DMS 273 treated with DMSO at 0.1 percent for 48 hours (cell line): ENCODE measurements around the gene VPS8.

Experiments
- DNase-seq: peaks from one replicate; lab custom pipeline; 2025; lab: John Stamatoyannopoulos, UW

VPS8 gene

DNA sequence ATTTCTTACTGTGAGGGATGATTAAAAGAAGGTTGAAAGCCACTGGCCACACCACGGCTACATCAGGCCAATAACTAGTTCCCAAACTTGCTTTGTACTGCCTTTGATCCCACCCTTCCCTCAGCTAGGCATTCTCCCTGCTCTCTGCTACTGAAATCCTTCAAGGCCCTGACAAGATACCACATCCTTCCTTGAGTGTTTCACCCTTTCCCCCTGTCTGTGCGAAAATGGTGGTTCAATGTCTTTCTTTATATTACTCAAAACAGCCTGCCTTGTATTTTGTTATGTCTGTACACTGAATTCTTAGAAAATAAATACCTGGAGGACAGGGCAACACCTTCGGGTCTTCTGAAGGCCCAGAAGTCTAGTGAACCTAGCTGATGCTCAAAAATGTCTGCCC lies 932 bp upstream of the VPS8 start:
- no peak for DNase-seq

DNA sequence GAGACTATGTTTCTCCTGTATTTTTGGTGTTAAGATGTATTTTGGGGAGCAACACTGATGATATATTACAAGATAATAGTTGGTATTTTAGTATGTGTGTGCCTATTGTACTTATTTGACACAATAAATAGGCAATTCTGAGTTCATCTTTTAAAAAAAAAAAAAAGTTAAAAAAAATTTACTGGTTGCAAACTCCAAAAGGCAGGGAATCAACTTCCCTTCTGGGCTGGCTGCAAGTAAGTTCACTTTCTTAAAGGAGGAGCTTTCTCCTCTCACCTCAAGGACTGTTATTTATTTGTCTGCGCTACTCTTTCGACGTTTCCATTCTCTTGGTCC lies 335 bp upstream of the VPS8 start:
- DNase-seq, result no peak

DNA sequence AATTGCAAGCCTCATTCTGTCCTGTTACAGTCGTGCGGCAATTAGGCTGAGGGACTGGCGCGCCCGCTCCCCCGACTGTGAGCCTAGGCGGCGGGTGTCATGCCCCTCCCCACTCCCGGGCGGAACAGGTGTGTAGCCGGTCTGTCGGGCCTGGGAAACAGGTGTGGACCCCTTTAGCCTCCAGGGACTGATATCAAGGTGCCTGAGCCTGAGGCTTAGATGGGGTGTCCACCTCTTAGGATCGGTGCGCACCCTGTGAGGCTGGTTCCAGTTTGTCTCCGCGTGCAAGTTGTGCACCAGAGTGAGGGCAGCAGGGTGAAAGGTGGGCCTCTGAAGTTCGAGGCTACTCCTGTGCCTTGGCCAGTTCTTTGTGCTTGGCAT lies 686 bp downstream of the VPS8 start:
- no peak for DNase-seq

DNA sequence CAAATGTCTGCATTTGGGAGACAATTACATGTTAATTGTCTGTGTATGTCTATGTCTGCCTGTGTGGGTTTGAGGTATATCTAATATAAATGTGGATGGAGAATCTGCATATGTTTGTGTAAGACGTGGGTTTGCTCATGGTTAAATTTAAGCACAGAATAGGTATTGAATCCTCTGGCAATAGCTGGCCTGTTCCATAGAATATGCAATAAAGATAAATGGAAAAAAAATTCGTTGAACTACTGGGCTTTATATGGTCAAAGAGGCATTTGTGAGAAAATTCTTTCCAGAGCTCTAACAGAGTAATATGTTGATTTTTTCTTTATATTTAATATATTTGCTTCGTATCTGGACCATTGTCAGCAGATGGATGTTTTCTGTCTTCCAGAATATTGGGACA lies 1.4 kb downstream of the VPS8 start:
- DNase-seq, result no peak

DNA sequence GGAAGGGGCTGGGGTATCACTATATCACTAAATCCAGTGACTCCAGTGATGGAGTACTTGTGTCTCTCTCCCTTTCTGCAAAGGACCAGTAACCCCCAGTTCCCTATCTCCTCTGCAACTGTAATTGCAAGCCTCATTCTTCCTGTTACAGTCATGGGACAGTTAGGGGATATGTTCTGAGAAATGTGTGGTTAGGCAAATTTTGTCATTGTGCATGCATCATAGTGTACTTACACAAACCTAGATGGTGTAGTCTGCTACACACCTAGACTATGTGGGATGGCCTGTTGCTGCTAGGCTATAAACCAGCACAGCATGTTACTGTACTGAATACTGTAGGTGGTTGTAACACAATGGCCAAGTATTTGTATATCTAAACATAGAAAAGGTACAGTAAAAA lies 2.2 kb downstream of the VPS8 start:
- DNase-seq, result no peak

DNA sequence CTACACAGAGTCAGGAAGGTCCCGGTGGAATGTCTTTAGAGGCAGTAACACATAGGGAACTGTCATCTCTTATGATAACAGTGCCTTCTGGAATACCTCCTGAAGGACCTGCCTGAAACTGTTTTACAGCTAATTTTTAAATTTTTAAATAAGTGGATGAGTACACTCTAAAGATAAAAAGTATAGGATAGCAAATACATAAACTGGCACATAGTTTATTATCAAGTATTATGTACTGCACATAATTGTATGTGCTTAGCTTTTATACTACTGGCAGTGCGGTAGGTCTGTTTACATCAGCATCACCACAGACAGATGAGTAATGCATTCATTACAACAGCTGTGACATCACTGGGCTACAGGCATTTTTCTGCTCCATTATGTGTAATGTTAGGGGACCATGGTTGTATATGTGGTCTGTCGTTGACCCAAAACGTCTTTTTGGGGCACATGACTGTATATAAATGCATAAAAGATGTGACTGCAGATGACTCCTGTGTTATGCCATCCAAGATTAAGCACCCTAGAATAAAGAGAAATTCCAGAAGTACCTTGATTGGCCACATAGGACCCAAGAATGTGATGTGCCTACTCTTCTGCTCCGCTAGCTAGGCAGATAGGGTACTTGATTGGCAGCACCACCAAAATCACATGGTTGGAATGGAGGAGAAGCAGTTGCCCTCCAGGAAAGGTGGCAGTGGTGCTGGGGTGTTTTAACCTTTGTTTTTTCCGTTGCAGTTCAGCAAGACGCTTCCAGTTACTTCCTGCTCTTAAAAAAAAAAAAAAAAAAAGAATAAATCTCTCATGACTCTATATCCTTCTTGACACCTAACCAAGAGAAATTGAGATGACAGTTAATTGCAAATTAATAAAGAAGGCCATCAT lies 3.3 kb downstream of the VPS8 start:
- DNase-seq, result no peak

DNA sequence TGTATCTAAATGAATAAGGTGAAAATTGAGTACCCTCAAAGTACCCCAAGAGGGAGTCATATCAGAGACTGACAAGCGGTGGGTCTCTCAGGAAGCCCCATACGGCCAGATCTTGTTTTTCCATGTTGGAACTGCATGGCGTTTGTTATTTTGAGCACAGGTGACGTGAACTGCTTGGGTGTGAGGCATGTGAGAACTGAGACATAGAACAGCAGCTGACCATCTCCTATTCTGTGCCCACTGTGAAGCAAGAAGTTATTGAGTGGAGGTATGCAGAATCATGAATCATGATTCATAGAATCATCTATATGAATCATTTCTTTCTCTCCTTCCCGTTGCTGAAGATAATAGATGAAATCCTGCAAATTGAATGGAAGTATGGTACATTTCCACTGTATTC lies 4.6 kb downstream of the VPS8 start:
- no peak for DNase-seq

DNA sequence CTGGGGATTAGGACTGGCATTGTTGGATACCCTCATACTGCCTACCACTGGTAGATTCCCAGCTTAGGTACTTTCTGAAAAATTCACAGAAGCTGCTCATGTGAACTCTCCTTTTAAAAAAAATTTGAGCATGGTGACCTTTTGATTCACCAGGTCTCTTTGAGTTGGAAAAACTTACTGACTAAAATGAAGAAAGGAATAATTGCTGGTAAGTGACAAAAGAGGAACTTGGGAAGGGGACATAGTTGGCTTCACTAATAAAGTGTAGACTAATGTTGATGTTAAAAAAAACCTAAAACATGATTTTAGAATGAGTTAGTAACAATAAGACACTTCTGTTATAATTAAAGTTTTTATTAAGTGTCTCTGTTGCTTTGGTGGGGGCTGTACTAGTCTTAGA lies 8.6 kb downstream of the VPS8 start:
- DNase-seq, result no peak

DNA sequence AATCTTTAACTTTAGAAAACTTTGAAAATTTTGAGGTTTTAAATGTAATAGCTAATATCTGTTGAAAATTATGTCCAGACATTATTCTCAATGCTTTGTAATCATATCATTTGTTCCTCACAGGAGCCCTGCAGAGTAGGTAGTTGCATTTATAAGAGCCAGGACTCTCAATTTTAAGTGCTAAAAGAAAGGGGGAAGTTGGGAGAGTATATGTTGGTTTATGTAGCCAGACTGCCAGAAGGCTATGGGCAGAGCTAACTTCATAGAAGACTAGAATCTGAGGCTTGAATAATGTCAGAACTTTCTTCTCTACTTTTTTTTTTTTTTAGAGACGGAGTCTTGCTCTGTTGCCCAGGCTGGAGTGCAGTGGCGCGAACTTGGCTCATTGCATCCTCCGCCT lies 9.1 kb downstream of the VPS8 start:
- no peak for DNase-seq

DNA sequence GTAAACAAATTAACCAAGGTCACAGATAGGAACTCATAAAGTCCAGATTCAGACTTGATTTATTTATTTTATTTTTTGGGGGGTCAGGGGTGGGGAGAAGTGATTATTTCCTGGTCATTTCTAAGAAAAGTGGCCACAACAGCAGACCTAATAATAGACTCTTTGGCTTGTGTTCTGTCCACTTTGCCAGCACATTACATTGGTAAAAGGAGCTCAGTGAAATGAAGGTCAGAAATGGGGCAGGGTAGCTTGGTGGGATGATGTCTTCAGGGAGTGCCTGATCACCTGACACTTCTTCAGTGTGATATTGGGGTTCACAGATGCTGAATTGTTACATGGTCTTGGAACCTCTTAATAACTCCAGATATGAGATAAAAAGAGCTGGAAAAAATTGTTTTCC lies 10.1 kb downstream of the VPS8 start:
- DNase-seq, result no peak

DNA sequence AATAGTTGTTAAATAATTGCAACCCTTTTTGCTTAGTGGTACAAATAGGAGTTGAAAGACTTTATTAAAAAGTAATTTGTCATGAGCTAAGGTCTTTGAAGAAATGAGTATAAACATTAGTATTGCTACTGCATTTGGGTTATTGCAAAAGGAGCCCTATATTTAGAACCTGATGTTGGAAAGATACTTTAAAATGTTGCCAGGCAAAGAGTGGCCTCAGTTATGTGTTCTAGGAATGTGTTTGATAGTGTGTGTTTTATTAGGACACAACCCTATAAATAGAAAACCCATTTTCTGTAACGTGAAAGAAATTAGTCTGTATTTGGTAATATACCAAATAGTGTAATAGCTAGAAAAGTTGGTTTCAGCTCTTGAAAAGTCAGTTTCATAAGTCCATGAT lies 10.7 kb downstream of the VPS8 start:
- no peak for DNase-seq

DNA sequence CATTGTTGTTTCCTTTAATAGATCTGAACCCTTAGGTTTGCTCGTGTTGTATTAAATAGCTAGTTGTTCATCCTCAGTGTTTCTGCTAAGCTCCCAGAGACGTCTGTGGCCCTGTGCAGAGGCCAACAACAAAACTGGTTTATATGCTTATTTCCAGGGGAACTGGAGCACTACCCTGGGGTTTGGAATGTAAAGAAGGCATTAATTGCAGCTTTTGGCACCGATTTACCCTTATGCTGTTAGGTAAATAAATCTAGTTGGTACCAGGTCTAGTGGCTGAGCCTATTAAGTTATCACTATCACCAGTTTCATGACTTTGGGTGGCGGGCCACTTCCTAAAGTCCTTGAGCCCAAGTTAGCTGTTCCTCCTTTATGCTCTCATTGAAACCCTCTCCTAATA lies 12.0 kb downstream of the VPS8 start:
- DNase-seq, result no peak

DNA sequence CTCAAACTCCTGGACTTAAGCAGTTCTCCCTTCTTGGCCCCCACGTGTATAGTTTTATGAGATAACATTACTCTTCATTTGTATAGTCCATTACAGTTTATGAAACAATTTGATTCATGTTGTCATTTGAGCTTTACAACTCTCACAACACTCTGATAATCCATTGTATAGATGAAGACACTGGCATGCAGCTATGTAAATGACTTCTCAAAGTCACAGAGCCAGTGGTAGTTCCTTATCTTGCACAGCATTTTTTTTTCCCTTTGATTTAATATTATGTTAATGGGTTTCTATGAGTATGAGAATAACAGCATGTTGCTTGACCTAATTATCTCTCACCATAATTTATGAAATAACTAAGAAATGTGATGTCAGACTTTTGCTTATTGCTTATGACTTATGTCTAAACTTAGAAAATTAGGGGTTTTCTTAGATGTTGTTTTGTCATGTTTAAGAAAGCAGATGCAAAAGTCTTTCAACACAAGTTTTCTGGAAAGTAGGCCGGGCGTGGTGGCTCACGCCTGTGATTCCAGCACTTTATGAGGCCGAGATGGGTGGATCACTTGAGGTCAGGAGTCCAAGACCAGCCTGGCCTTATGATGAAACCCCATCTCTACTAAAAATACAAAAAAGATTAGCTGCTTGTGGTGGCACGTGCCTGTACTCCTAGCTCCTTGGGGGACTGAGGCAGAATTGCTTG lies 13.3 kb downstream of the VPS8 start:
- DNase-seq, result no peak

DNA sequence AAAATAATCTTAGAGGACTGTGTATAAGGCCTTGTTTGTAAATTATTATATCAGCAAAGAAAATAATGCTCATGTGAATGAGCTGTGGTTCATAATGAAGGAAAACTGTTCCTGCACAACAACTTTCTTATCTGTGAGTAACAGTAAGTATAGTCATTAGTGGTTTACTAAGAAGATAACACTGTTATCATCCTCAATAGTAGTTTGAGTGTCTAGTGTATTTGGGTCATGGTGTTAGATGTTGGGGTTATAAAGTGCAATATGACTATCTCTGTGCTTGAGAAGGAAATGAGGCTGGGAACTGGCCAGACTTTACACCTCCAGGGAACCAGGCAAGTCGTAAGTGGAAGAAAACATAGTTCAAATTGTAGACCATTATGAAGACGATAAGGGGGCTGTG lies 15.6 kb downstream of the VPS8 start:
- DNase-seq, result no peak

DNA sequence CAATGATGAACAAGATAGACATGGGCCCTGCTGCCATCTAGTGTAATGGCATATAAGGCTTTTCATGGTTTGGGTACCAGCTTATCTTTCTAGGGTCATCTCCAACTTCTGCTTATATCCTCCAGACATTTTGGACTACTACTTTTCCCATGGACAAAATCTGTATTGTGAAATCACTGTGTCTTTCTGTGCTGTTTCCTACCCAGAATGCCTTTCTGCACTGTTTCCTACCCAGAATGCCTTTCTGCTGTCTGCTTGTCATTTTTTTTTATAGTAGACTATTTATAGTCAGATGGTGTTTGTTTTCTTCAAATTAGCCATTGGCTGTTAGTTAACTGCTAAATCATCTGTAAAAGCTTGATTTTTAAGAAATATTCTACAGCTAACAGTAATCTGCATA lies 20.1 kb downstream of the VPS8 start:
- DNase-seq, result no peak

DNA sequence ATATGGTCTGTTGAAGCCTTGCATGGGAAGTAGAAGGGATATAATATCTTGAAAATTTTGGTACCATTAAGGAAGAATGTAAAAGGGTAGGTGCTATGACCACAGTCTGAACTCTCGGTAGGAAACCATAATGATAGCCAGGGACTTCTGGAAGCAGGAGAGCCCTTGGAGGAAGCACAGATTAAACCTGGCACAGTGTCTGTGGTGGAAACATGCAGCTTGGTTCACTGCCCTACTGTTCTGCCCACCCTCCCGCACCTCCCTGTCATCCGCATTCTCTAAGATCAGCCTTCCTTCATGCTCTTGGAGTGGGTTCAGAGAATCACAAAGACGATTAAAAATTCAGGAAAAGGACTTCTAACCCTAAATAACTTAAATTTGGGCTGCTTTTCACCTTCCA lies 20.9 kb downstream of the VPS8 start:
- no peak for DNase-seq

DNA sequence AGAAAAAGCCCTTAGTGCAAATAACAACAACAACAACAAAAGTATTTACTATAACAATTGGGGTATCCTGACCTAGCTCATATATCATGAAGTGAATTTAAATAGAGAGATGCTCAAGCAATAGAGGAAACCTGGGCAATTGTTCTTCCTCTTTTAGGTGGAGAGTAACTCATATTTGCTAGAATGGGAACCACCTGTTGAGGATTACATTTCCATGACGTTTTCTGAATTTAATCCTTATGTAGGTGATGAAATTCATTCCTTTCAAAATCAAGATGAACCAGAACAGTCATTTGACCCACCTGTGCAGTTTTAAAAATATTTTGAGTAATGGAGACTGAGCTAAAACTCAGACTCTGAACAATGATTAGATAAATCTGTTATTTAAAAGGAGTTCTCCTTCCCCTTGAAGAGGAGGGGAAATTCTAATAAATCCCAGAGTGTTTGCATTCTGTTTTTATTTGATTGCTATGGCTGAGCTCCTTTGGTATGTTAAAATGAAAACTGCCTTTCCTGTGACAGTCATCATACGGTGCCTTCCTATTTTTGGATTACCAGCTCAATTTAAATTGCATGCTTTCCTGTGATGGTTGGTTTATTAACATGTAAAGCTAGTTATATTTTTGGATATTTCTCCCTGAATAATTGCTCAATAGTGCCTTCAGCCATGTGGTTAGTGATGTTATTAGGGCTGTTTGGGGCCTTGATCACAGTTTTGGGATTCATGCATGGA lies 24.3 kb downstream of the VPS8 start:
- no peak for DNase-seq

DNA sequence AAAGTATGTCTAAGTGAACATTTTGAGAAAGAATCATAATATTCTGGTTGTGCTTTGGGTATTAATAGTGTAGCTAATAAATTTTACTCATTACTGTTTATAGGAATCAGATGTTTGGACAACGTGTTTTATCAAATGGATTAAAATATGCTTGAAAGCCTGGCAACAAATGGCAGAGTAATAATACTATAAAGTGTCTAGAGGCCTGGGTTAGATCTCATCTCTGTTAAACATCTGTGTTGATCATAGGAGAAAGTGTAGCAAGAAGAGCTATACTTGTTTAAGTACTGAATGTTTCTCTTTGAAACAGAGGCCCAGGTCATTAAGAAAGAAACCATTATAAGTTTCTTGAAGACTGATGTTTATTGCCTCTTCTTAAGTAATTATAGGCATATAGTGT lies 30.5 kb downstream of the VPS8 start:
- DNase-seq, result no peak

DNA sequence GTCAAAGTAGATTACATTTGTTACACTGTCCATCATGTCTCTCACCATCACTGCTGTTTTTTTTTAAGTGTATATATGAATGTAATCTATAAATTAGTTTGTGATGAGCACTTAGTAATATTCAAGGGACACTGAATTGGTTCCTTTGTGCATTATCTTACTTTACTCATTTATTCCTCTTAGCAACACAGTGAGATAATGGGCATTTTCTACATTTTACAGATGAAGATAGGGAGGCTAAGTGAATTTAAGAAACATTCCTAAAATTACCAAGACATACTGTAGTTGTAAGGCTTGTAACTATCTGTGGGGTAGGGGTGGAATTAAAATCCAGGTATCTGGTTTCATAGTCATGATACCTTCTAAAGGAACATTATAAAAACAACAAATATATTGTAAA lies 33.9 kb downstream of the VPS8 start:
- no peak for DNase-seq

DNA sequence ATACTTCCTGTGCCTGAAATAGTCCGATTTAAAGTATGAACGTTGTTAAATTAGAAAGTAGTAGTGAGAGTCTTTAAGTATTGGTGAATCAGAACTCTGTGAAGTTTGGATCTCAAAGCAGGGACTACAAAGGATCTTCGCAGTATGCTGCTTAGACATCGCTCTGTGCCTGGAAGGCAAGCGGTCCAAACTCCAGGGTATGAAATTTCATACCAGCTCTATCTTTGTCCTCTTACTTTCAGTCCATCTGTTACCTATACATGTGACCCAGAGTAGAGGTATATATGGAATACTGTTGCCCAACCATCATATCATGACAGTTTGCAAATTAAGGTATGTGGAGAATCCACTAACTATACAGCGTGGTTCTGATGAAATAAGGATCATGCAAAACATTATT lies 34.5 kb downstream of the VPS8 start:
- DNase-seq, result no peak

DNA sequence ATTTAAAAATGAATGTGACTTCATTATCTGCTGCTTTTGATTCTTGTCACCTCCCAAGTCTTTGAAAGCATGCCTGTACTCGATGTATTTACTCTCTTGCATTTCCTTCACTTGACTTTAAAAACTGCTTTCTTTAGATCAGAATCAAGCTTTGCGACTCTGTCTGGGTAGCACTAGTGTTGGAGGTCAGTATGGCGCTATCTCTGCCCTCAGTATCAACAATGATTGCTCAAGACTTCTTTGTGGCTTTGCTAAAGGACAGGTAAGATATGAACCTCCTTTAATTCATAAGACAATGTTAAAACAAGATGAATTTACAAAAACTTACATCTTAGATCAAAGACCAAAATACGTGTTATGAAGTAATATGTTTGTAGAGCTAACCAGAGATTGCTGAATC lies 37.0 kb downstream of the VPS8 start:
- no peak for DNase-seq

DNA sequence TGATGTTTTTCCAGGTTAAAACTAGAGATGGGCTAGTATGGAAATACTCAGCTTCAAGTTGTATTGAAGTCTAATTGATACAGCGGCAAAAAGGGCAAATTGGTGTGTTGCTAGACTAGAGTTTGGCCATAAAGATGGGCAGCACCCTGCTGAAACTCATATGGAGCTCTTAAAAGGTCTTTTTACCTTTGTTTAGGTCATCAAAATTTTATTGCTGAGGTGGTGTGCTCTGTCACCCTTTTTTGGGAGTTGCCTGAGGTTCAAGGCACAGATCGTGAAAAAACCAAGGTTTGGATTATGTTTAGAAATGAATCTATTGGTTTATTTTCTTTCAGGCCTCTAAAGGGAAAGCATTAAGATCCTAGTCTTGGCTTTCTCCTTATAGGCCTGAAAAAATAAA lies 38.2 kb downstream of the VPS8 start:
- no peak for DNase-seq

DNA sequence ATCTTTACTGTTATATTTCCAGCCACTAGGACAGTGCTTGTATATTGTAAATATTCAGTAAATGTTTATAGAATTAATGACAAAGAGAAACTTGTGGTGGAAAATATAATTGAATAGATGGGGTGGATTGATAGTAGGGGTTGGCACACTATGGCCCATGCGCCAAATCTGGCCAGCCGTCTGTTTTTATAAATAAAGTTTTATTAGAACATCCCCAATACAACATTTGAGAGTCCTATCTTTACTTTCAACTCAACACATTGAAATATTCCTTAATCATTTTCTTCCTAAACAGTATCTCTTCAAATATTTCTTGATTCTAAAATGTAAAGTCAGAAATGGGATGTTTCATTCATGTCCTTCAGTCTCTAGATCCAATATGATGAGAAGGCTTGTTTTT lies 45.1 kb downstream of the VPS8 start:
- no peak for DNase-seq
